Activated naive CD8-positive, alpha-beta T cell (primary cell): ENCODE data around the gene HPCAL1.

Source experiments
- H3K27ac Mint-ChIP-seq: one replicate; pipeline ENCODE4 v1.8.0; 2021; ENCODE audit warnings: mixed read lengths
- H3K27me3 Mint-ChIP-seq: one replicate; pipeline ENCODE4 v1.8.0; 2021; ENCODE audit warnings: mixed read lengths
- H3K36me3 Mint-ChIP-seq: one replicate; pipeline ENCODE4 v1.8.0; 2021; ENCODE audit warnings: mixed read lengths
- H3K4me1 Mint-ChIP-seq: one replicate; pipeline ENCODE4 v1.8.0; 2021; ENCODE audit warnings: low read depth, mixed read lengths
- H3K4me3 Mint-ChIP-seq: one replicate; pipeline ENCODE4 v1.8.0; 2021; ENCODE audit warnings: mild to moderate bottlenecking, mixed read lengths
- H3K9me3 Mint-ChIP-seq: one replicate; pipeline ENCODE4 v1.8.0; 2021; ENCODE audit warnings: low read depth, mixed read lengths

Gene HPCAL1

GRCh38 chr2:10400978-10401951, 98.6 kb downstream of the HPCAL1 start:
- Mint-ChIP-seq H3K27me3 (no peaks in the 10 kb centered on the region), H3K4me1 (peaks cover 46% of the 10 kb centered on the region), H3K27ac (peak overlapping the region; percentile 86), H3K4me3 (peak overlapping the region; percentile 32), H3K36me3 (no peaks in the 10 kb centered on the region), H3K9me3 (no peaks in the 10 kb centered on the region)

GRCh38 chr2:10402062-10402585, 99.4 kb downstream of the HPCAL1 start:
- Mint-ChIP-seq H3K9me3 (no peaks in the 10 kb centered on the region), H3K27me3 (no peaks in the 10 kb centered on the region), H3K4me3 (no peak overlapping the region), H3K27ac (no peak overlapping the region), H3K4me1 (peaks cover 54% of the 10 kb centered on the region), H3K36me3 (no peaks in the 10 kb centered on the region)

- H3K4me1 Mint-ChIP-seq = peaks cover 60% of the 10 kb centered on the region
- no peaks in the 10 kb centered on the region for H3K9me3 Mint-ChIP-seq
- H3K4me3 Mint-ChIP-seq = no peak overlapping the region
- no peaks in the 10 kb centered on the region for H3K27me3 Mint-ChIP-seq
- H3K27ac Mint-ChIP-seq = no peak overlapping the region
- H3K36me3 Mint-ChIP-seq = no peaks in the 10 kb centered on the region
Observed at GRCh38 chr2:10402653-10403215, 100.0 kb downstream of the HPCAL1 start.

GRCh38 chr2:10404324-10405143, 101.8 kb downstream of the HPCAL1 start:
- H3K4me3 Mint-ChIP-seq = no peak overlapping the region
- no peaks in the 10 kb centered on the region for H3K36me3 Mint-ChIP-seq

GRCh38 chr2:10405448-10405847, 102.7 kb downstream of the HPCAL1 start:
- no peaks in the 10 kb centered on the region for H3K36me3 Mint-ChIP-seq
- H3K9me3 Mint-ChIP-seq = no peaks in the 10 kb centered on the region
- H3K4me1 Mint-ChIP-seq = peaks cover 69% of the 10 kb centered on the region
- H3K27me3 Mint-ChIP-seq = no peaks in the 10 kb centered on the region
- H3K27ac Mint-ChIP-seq = no peak overlapping the region
- no peak overlapping the region for H3K4me3 Mint-ChIP-seq

More at GRCh38 chr2:10404324-10405143, 101.8 kb downstream of the HPCAL1 start:
- H3K27ac Mint-ChIP-seq = no peak overlapping the region
- H3K27me3 Mint-ChIP-seq = no peaks in the 10 kb centered on the region
- H3K4me1 Mint-ChIP-seq = peaks cover 73% of the 10 kb centered on the region
- no peaks in the 10 kb centered on the region for H3K9me3 Mint-ChIP-seq

- Mint-ChIP-seq H3K4me3 (no peak overlapping the region), H3K36me3 (no peaks in the 10 kb centered on the region), H3K4me1 (peaks cover 64% of the 10 kb centered on the region), H3K27ac (peak overlapping the region; percentile 34), H3K27me3 (no peaks in the 10 kb centered on the region), H3K9me3 (no peaks in the 10 kb centered on the region)
Observed at GRCh38 chr2:10406016-10406415, 103.3 kb downstream of the HPCAL1 start.

- Mint-ChIP-seq H3K27ac (peak overlapping the region; percentile 90), H3K4me3 (peak overlapping the region; percentile 83), H3K27me3 (no peaks in the 10 kb centered on the region), H3K9me3 (no peaks in the 10 kb centered on the region), H3K36me3 (no peaks in the 10 kb centered on the region), H3K4me1 (peaks cover 58% of the 10 kb centered on the region)
Observed at GRCh38 chr2:10406491-10407188, 103.9 kb downstream of the HPCAL1 start.

GRCh38 chr2:10407432-10407831, 104.7 kb downstream of the HPCAL1 start:
- H3K9me3 Mint-ChIP-seq = no peaks in the 10 kb centered on the region
- no peaks in the 10 kb centered on the region for H3K27me3 Mint-ChIP-seq
- H3K4me1 Mint-ChIP-seq = peaks cover 51% of the 10 kb centered on the region
- H3K27ac Mint-ChIP-seq = peak overlapping the region; percentile 90
- peak overlapping the region; percentile 83 for H3K4me3 Mint-ChIP-seq
- no peaks in the 10 kb centered on the region for H3K36me3 Mint-ChIP-seq

GRCh38 chr2:10407841-10408648, 105.3 kb downstream of the HPCAL1 start:
- no peaks in the 10 kb centered on the region for H3K27me3 Mint-ChIP-seq
- H3K27ac Mint-ChIP-seq = peak overlapping the region; percentile 90
- peak overlapping the region; percentile 83 for H3K4me3 Mint-ChIP-seq
- no peaks in the 10 kb centered on the region for H3K36me3 Mint-ChIP-seq
- H3K4me1 Mint-ChIP-seq = peaks cover 46% of the 10 kb centered on the region
- no peaks in the 10 kb centered on the region for H3K9me3 Mint-ChIP-seq

GRCh38 chr2:10408649-10409579, 106.2 kb downstream of the HPCAL1 start:
- Mint-ChIP-seq H3K36me3 (no peaks in the 10 kb centered on the region), H3K4me3 (peak overlapping the region; percentile 83), H3K27ac (peak overlapping the region; percentile 90), H3K4me1 (peaks cover 43% of the 10 kb centered on the region), H3K27me3 (no peaks in the 10 kb centered on the region), H3K9me3 (no peaks in the 10 kb centered on the region)

GRCh38 chr2:10410001-10410822, 107.5 kb downstream of the HPCAL1 start:
- Mint-ChIP-seq H3K9me3 (no peaks in the 10 kb centered on the region), H3K4me1 (peaks cover 42% of the 10 kb centered on the region), H3K4me3 (no peak overlapping the region), H3K27ac (no peak overlapping the region), H3K36me3 (no peaks in the 10 kb centered on the region), H3K27me3 (no peaks in the 10 kb centered on the region)

- Mint-ChIP-seq H3K36me3 (no peaks in the 10 kb centered on the region), H3K27me3 (no peaks in the 10 kb centered on the region), H3K4me3 (no peak overlapping the region), H3K9me3 (no peaks in the 10 kb centered on the region), H3K27ac (no peak overlapping the region), H3K4me1 (peaks cover 40% of the 10 kb centered on the region)
Observed at GRCh38 chr2:10410823-10411437, 108.2 kb downstream of the HPCAL1 start.
